Activated CD4-positive, alpha-beta T cell treated with anti-CD3 and anti-CD28 coated beads, Interleukin-2, amount 50 U/mL, for 48 hours (primary cell): Measurements from ENCODE around the gene RETREG2.

Experiments used
- DNase-seq, 2 experiments: peaks; one replicate each; pipeline ENCODE4 v3.0.0-alpha.2; 2020

The RETREG2 gene

GRCh38 chr2:219218217-219218731, 40.2 kb downstream of the RETREG2 start:
- peak; percentile 36 to 49 for DNase-seq

- peak; percentile 90 to 93 for DNase-seq
These were observed 40.9 kb downstream of the RETREG2 start, which contains the start of gene ABCB6 for GRCh38 chr2:219218732-219219701. TSS of gene ABCB6 (minus strand) at chr2:219218958. CDS start at chr2:219218673, 285 bp downstream.

GRCh38 chr2:219219784-219220532, 41.9 kb downstream of the RETREG2 start:
- no peak for DNase-seq

GRCh38 chr2:219220652-219221402, 42.8 kb downstream of the RETREG2 start:
- no peak for DNase-seq

- no peak for DNase-seq
These were observed 44.0 kb downstream of the RETREG2 start for GRCh38 chr2:219221957-219222518.

- no peak for DNase-seq
These were observed 45.9 kb downstream of the RETREG2 start for GRCh38 chr2:219223831-219224610.

GRCh38 chr2:219225350-219225749, 47.3 kb downstream of the RETREG2 start:
- no peak for DNase-seq

GRCh38 chr2:219228041-219228910, 50.2 kb downstream of the RETREG2 start:
- no peak for DNase-seq

- no peak for DNase-seq
These were observed 50.8 kb downstream of the RETREG2 start for GRCh38 chr2:219228911-219229304.

GRCh38 chr2:219229305-219230058, 51.4 kb downstream of the RETREG2 start, which contains the start of the genes ANKZF1 and ATG9A:
TSS of gene ANKZF1 (plus strand) at chr2:219229806. CDS start at chr2:219230258, 452 bp downstream.
TSS of gene ATG9A (minus strand) at chr2:219229636. CDS start at chr2:219228024, 1,612 bp downstream.
- DNase-seq = peak; percentile 99

GRCh38 chr2:219230059-219230540, 52.0 kb downstream of the RETREG2 start:
- peak; percentile 71 to 79 for DNase-seq

GRCh38 chr2:219234331-219234730, 56.3 kb downstream of the RETREG2 start:
- DNase-seq = no peak
